ENCODE results near the gene EPB41L2.

Gene EPB41L2

GRCh38 chr6:130869681-130870080, 193.4 kb downstream of the EPB41L2 start:
- no peak for DNase-seq (ENCODE audit: low read depth)
- TF ChIP-seq, protein P1, sequence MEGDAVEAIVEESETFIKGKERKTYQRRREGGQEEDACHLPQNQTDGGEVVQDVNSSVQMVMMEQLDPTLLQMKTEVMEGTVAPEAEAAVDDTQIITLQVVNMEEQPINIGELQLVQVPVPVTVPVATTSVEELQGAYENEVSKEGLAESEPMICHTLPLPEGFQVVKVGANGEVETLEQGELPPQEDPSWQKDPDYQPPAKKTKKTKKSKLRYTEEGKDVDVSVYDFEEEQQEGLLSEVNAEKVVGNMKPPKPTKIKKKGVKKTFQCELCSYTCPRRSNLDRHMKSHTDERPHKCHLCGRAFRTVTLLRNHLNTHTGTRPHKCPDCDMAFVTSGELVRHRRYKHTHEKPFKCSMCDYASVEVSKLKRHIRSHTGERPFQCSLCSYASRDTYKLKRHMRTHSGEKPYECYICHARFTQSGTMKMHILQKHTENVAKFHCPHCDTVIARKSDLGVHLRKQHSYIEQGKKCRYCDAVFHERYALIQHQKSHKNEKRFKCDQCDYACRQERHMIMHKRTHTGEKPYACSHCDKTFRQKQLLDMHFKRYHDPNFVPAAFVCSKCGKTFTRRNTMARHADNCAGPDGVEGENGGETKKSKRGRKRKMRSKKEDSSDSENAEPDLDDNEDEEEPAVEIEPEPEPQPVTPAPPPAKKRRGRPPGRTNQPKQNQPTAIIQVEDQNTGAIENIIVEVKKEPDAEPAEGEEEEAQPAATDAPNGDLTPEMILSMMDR (IDR thresholded peaks at IDR 0.05; ENCODE audit: control insufficient read depth, insufficient read depth, low read depth, low read length, missing control alignments) = no peak
- no peak overlapping the region for H3K4me3 ChIP-seq (ENCODE audit: control insufficient read depth, low read depth, low read length)

DNA sequence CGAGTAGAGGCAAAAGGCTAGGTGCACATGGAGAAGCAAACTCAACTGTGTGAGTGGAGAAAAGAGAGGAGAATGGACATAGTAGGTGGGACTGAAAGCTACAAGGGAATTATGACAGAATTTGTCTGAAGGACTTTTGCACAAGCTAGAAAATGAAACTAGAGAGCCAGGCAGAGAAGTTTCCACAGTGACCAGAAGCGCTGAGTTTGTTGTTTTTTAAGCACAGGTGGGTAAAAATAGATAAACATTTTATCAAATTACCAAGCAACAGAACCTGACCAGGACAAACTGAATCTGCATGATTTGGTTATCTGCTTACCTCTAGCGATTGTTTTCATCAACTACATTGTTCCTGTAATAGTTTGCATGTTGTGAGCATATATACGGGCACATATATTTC, 197.3 kb downstream of the EPB41L2 start:
- no peak overlapping the region for H3K4me3 ChIP-seq (ENCODE audit: control insufficient read depth, low read depth, low read length)

DNA sequence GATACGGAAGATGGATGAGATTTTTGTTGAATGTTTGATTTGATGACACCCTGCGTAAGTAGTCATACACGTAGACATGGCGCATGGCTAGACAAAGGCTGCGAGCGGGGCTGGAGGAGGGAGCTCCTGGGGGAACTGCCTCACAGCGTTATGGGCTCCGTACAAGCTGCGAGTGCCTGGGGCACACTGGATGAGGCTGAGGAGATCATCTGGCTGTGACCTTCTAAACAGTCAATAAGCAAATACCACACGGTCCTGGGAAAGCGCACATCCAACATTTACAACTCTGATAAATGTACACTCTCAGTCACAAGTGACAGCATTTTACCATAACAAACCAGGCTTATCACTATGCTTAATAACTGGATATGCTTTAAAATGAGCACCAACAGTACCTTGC, 198.7 kb downstream of the EPB41L2 start:
- TF ChIP-seq, protein P1 (IDR thresholded peaks at IDR 0.05; ENCODE audit: control insufficient read depth, insufficient read depth, low read depth, low read length, missing control alignments) = no peak
- no peak overlapping the region for H3K4me3 ChIP-seq (ENCODE audit: control insufficient read depth, low read depth, low read length)
- DNase-seq (ENCODE audit: low read depth) = no peak

More for the DNA sequence above, 197.3 kb downstream of the EPB41L2 start:
- no peak for DNase-seq (ENCODE audit: low read depth)
- TF ChIP-seq, protein P1 (IDR thresholded peaks at IDR 0.05; ENCODE audit: control insufficient read depth, insufficient read depth, low read depth, low read length, missing control alignments) = no peak

DNA sequence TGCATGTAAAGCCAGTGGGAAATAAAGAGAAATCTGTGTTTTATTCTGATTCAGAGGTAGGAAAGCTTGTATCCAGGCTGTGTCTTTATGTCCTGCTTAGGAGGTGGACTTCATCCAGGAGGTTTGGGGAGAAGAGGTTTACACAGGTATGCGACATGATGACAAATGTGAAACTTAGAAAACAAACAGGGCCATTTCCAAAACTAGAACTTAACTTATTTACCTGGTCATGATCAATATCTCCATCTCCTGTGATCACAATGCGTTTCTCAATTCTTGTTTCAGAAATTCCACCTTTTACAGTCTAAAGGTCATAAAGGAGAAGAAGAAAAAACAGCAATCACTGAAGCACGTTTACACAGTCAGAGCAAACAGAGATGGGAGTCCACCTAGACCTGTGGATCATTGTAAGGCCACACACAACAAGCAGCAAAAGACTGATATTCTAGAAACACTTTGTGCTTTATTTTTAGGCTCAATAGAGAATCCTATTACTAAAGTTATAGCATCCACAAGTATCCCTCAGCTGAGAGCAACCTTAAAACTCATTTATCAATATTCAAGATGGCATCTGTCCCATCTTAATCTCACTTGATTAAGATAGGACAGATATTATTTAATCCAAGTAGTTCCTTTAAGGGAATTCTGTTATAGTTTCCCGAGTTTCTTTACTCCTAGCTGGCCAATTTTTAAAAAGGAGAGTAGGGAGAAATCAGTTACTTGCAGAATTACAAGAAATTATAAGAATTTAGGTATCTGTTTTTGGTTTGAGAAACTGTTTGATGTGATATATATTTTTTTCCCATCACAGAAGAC, 199.4 kb downstream of the EPB41L2 start:
- DNase-seq (ENCODE audit: low read depth) = no peak
- TF ChIP-seq, protein P1 (IDR thresholded peaks at IDR 0.05; ENCODE audit: control insufficient read depth, insufficient read depth, low read depth, low read length, missing control alignments) = no peak

DNA sequence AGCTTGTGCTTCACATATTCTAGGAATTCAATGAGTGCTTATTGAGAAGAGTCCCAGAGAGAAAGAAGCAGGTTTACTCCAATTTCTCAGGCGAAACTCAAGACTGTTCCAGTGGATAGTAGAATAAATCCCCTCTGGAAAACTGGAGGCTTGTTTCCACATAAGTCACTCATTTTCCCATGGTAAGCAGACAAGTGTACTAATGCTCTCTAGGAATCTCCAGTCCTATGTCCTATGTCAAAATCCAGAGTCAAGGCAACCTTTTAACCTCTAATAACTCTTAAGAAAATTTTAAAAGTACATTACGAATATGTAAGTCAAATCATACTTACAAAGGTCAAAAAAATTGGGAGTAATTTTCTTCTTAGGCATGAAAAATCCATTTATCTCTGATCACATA, 200.7 kb downstream of the EPB41L2 start:
- TF ChIP-seq, protein P1 (IDR thresholded peaks at IDR 0.05; ENCODE audit: control insufficient read depth, insufficient read depth, low read depth, low read length, missing control alignments) = no peak
- no peak for DNase-seq (ENCODE audit: low read depth)
- no peak overlapping the region for H3K4me3 ChIP-seq (ENCODE audit: control insufficient read depth, low read depth, low read length)

More for the DNA sequence above, 199.4 kb downstream of the EPB41L2 start:
- no peak overlapping the region for H3K4me3 ChIP-seq (ENCODE audit: control insufficient read depth, low read depth, low read length)

DNA sequence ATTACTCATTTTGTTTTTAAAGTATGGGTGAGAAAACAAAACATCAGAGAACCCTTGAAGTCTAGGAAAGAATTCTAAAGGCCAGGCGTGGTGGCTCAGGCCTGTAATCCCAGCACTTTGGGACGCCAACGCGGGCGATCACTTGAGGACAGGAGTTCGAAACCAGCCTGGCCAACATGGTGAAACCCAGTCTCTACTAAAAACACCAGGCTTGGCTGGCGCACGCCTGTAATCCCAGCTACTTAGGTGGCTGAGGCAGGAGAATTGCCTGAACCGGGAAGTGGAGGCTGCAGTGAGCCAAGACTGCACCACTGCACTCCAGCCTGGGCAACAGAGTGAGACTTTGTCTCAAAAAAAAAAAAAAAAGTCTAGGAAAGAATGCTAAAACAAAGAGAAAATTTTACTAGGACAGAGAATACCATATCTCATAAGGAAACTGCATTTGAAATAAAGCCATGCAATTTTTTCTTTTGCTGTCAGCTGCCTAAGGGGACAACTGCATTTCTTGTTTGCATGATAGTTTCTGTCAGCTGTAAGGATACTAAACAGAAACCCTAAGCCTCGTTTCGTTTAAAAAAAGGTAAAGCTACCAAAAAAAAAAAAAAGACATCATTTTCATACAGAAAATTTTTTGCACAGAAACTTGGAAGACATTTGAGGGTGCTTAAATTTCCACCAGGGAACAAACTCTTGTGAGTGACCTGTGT, 203.7 kb downstream of the EPB41L2 start:
- TF ChIP-seq, protein P1 (IDR thresholded peaks at IDR 0.05; ENCODE audit: control insufficient read depth, insufficient read depth, low read depth, low read length, missing control alignments) = no peak
- no peak overlapping the region for H3K4me3 ChIP-seq (ENCODE audit: control insufficient read depth, low read depth, low read length)
- DNase-seq (ENCODE audit: low read depth) = no peak

Measured in AG09309 (cell line).